ENCODE measurements around the gene CAPN10.

CAPN10 gene

GRCh38 chr2:240590681-240591111 lies 4.2 kb downstream of the CAPN10 start:
- DNase-seq: no peak

DNA sequence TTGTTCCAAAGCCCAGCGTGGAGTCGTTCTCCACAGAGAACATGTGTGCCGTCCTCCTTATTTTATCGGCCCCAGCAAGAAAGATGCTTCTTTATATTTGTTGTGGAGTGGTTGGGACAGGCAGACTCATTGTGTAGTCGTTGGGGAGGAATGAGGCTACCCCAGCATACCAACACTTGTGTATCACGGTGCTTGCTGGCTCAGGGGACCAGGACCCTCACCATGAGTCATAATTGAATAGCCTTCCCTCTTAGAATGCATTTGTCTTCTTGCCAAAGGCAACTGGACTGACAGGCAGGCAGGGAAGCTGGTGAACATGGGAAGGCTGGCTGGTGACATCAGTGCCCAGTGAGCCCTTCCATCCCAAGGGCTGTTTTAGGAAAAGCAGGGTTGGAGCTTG lies 4.7 kb downstream of the CAPN10 start:
- DNase-seq: no peak

DNA sequence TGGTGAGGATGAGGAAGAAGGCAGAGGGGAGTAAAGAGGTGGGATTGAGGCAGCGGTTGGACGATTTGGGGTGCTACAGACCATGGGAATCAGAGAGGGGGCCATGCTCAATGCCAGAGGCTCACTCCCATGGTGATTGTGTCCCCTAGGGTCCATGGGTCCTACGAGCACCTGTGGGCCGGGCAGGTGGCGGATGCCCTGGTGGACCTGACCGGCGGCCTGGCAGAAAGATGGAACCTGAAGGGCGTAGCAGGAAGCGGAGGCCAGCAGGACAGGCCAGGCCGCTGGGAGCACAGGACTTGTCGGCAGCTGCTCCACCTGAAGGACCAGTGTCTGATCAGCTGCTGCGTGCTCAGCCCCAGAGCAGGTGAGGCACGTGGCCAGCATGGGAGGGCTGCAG lies 5.2 kb downstream of the CAPN10 start:
- DNase-seq: no peak

DNA sequence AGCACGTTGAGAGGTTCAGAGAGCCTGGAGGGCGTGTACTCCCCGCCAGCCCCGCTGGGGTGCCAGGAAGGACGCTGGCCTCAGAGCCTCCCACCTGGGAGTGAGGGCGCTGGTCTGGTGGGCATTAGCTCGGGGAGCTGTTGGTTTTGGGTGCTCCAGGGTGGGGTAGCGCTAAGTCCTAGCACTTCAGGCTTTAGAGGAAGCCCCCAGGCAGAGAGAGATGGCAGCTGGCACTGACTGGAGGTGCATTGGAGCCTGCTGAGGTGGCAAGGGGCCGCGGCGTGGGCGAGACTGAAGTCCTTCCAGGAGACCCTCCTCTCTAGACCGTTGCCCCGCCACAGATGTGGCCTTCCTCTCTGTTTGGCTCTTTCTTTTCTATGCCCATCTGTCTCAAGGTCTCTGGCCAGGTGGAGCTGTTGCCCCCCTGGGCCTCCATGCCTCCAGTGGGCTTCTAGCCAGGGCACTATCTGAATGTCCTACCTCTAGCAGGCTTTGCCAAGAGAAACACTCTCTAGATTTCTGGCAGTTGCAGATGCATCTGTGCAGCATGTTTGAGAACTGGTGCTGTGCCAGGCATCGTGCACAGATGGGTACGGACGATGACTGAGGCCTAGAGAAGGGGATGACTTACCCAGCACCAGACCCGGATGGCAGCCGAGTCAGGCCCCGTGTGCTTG lies 6.6 kb downstream of the CAPN10 start:
- no peak for DNase-seq

GRCh38 chr2:240593703-240594451 lies 7.3 kb downstream of the CAPN10 start:
- no peak for DNase-seq

- DNase-seq: no peak
These were observed 8.2 kb downstream of the CAPN10 start for GRCh38 chr2:240594511-240595380.

- peak; percentile 37 for DNase-seq
These were observed 9.0 kb downstream of the CAPN10 start for GRCh38 chr2:240595381-240596079.

DNA sequence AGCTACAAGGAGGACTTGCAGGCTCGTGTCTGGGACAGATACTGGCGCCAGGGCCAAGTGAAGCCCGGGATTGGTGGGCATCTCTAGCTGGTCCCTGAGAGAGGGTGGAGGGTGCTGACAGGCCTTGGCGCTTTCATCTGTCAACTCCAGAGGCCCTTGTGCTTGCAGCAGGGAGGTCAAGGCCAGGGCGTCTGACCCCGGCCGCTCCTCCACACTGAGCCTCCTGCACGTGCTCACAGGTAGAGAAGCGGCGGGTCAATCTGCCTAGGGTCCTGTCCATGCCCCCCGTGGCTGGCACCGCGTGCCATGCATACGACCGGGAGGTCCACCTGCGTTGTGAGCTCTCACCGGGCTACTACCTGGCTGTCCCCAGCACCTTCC lies 9.5 kb downstream of the CAPN10 start:
- no peak for DNase-seq

GRCh38 chr2:240596491-240596931 lies 10.0 kb downstream of the CAPN10 start:
- no peak for DNase-seq

GRCh38 chr2:240597054-240597418 lies 10.5 kb downstream of the CAPN10 start:
- DNase-seq: no peak

DNA sequence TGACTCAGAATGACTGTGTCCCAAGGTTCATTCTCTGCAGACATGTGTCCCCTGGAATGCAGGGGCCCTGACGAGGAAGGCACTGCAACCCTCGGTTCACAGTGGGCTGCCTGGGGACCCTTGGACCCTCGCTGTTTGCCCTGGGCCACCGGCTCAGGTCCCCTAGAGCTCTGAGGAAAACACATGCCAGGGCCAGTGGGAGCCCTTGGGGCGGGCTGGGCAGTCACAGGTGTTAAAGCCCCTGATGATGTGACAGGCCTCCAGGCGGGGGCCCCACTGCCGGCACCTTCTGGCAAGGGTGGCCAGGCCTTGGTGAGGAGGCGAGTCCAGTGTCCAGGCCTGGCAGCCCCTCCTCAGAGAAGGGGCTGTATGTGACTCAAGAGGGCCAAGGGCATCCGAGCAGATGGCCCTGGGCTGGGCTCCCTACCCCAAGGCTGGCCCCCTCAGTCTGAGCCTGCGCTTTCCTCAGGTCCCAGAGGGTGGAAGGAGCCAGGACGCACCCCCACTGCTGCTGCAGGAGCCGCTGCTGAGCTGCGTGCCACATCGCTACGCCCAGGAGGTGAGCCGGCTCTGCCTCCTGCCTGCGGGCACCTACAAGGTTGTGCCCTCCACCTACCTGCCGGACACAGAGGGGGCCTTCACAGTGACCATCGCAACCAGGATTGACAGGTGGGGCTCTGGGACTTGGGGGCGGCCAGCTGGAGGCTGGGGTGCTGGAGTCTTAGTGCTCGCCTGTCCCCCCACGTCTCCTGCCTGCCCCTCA lies 11.1 kb downstream of the CAPN10 start:
- DNase-seq: no peak

GRCh38 chr2:240598311-240598911 lies 11.9 kb downstream of the CAPN10 start:
- no peak for DNase-seq

DNA sequence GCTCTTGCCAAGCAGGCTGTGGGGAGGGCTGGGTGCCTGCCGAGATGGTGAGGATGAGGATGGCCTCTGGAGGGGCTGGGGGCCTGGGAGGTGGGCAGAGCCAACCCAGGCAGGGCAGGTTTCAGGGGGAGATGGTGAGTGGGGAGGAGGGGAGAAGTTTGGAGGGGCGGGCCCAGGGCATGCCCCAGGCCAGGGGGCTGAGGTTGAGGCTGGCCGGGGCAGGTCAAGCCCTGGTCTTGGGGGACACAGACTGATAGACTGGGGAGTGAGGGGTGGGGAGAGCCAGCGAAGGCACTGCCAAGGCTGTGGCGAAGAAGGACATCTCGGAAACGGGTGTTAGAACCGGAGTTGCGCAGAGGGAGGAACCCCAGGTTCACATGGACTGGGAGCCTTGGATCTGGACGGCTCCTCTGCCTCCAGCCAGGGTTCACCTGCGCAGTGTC lies 12.6 kb downstream of the CAPN10 start:
- DNase-seq: no peak

DNA sequence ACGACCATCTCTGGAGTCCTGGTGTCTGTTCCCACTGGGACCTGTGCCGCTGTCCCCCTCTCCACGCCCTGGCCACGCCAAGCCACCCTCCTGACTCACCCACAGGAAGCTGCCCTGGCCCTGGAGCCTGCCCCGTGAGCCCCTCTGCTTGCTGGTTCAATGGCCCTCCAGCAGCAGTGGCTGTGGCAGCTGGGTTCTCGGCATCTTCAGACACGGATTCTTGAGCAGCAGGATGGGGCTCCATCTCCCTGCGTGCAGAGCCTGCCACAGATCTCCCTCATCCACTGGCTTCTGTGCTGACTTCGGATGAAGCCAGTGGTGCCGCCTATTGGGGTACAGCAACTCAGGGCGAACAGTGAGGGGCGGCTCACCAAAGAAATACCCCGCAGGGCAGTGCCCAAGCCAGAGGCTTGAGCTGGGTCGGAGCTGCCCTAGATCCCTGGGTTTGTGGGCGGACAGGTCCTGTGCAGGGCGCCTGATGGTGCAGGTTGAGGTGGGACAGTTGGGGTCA lies 14.0 kb downstream of the CAPN10 start:
- no peak for DNase-seq

DNA sequence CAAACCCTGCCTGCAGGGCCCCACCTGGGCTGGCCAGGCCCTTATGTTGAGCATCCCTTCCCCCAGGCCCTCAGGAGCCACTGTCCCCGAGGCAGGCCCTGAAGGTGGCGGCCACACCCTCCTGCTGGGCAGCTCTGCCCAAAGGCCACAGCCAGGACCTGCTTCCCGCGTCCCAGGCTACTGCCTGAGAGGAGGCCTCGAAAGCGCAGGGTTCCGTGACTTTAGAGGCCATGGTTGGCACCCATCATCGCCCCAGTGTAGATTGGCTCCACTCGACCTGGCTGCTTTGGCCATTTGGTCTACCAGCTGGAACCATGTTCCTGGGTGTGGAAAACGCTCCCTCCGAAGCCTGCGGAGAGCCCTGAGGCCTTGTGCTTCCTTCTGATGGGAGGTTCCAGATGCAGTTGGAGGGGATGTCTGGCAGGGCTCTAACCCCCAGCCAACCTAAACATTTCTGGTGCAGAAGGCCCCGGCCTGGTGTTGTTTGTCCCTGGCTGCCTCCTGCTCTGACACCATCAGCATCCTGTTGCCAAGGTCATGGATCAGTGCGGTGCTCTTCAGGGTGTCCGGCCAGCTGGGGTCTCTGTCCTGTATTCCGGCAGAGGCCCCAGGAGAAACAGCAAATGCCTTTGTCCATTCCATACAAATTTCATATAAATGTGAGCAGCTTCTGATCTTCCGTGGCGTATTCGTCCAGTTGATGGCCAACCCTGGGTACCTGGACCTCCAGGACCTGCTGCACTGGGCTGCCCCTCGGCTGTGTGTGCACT lies 14.7 kb downstream of the CAPN10 start:
- DNase-seq: no peak

GRCh38 chr2:240601831-240602160 lies 15.3 kb downstream of the CAPN10 start:
- no peak for DNase-seq

DNA sequence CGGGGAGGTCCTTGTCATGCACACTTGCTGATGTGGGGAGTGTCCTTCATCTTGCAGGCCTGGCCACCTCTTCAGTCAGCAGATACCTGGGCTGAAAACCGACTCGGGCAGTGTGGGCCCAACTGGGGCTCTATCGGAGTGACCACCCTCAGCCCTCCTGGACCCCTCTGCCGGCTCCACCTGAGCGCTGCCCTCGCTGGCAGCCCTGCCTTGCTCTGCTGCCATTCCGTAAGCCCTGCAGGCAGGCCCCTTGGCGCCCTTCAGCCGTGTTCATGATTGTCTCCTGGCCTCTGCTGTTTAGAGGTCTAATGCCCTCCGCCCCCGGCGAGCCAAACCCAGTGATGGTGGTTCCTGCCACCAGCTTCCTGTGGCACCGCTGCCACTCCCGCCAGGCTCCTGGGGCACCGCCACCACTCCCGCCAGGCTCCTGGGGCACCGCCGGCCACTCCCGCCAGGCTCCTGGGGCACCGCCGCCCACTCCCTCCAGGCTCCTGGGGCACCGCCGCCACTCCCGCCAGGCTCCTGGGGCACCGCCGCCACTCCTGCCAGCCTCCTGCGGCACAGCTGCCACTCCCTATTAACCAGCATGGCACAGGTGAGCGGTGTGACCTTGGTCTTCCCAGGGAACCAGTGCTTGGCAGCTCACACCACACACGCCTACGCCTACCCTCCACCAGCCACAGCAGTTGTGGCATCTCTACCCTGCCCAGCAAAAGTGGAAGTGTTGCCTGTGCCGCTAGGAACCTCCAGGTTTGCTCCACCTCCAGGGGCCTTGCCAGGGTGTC lies 15.9 kb downstream of the CAPN10 start:
- no peak for DNase-seq

- DNase-seq: no peak
These were observed 16.7 kb downstream of the CAPN10 start for GRCh38 chr2:240603081-240603835.

GRCh38 chr2:240603846-240604245 lies 17.3 kb downstream of the CAPN10 start:
- DNase-seq: no peak
